ENCODE data around the gene CDR2L. TPM values are rescaled to one million over a fixed set of nuclear protein-coding genes. Genes with fewer than 3 reads are reported as not detected.

CDR2L gene
- 10 to 100 TPM in 2 of 4 donors, 1 to 10 TPM in 2; 8.5 to 23.2 (median 10.1) TPM for total RNA-seq

DNA sequence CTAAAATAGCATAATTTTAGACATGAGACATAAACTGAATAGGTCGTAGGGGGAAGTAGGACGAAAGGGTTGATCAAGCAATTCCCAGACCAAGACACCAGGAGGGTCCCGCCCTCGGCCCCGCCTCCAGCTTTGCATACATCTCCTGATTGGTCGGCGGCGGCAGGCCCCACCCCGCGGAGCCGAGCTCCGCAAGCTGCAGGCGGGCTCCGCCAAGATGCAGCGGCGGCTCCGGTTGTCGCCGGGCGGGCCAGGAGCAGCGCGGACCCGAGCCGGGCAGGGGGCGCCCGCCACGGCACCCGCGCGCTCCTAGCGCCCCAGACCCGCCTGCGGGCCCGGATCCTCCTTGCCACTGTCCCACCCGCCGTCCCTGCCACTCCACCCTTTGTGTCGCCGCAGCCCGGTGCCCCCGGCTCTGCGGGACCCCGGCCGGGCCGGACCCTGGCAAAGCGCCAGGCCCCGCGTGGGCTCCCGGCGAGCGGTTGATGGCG lies at the start of gene CDR2L:
Gene CDR2L, plus strand, starts transcription at position 215 of the 491 bp plus-strand sequence. CDS start 412 bp downstream, outside the sequence.
- ATAC-seq (ENCODE audit: low FRiP score), result peak; percentile 92
- TF ChIP-seq, protein P1, sequence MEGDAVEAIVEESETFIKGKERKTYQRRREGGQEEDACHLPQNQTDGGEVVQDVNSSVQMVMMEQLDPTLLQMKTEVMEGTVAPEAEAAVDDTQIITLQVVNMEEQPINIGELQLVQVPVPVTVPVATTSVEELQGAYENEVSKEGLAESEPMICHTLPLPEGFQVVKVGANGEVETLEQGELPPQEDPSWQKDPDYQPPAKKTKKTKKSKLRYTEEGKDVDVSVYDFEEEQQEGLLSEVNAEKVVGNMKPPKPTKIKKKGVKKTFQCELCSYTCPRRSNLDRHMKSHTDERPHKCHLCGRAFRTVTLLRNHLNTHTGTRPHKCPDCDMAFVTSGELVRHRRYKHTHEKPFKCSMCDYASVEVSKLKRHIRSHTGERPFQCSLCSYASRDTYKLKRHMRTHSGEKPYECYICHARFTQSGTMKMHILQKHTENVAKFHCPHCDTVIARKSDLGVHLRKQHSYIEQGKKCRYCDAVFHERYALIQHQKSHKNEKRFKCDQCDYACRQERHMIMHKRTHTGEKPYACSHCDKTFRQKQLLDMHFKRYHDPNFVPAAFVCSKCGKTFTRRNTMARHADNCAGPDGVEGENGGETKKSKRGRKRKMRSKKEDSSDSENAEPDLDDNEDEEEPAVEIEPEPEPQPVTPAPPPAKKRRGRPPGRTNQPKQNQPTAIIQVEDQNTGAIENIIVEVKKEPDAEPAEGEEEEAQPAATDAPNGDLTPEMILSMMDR (IDR thresholded peaks at IDR 0.05), result no peak
- DNase-seq (ENCODE audit: low spot score), result peak; percentile 93

DNA sequence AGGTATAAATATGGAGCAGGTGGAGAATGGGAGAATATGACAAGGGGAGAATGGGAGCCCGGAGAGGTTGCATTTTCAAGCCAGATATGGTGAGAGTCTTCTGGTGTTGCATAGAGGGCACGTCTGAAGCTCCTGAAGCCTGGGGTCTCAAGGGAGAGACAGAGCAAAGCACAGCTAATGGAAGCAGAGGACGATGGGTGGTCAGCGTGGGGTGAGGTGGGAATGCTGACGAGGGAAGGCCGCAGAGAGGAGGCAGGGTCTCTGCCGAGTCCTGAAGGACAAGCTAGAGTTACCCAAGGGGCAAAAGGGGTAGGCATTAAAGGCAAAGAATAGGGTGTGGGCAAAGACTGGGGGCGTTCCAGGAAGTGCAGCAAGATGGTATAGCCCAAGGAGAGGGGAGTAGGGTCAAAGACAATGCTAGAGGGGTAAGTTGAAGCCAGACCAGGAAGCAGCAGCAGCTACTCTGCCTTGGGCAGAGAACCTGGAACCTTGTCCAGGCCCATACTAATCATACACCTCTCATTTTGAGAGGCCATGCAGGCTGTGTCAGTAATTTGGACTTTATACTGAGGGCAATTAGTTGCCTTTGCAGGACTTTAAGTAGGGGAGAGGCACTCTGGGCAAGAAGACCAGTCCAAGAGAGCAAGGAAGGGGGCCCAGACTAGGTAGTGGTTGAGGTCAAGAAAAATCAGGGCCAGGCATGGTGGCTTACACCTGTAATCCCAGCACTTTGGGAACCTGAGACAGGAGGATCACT lies 49.1 kb upstream of the CDR2L start:
- DNase-seq (ENCODE audit: low spot score), result no peak
- TF ChIP-seq, protein P1 (IDR thresholded peaks at IDR 0.05), result no peak
- no peak for ATAC-seq (ENCODE audit: low FRiP score)

DNA sequence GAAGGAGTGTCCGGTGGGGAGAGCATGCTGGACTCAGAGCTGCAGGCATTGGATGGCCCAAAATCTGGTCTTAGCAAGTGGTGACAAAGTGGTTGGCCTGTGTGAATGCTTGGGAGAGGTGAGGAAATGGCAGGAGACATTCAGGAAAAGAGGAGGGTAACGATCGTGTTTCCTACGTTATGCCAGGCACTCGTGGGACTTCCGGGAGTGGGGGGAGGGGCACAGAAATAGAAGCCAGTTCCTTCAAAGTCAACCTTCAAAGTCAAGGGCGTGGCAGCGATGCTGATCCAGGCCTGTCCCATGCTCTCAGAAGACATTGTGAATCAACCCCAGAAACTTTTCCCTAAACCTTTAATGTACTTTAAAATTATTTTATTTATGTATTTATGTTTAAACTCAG lies 47.9 kb upstream of the CDR2L start:
- DNase-seq (ENCODE audit: low spot score) (no peak), ATAC-seq (ENCODE audit: low FRiP score) (no peak)
- TF ChIP-seq, protein P1 (IDR thresholded peaks at IDR 0.05), result no peak

DNA sequence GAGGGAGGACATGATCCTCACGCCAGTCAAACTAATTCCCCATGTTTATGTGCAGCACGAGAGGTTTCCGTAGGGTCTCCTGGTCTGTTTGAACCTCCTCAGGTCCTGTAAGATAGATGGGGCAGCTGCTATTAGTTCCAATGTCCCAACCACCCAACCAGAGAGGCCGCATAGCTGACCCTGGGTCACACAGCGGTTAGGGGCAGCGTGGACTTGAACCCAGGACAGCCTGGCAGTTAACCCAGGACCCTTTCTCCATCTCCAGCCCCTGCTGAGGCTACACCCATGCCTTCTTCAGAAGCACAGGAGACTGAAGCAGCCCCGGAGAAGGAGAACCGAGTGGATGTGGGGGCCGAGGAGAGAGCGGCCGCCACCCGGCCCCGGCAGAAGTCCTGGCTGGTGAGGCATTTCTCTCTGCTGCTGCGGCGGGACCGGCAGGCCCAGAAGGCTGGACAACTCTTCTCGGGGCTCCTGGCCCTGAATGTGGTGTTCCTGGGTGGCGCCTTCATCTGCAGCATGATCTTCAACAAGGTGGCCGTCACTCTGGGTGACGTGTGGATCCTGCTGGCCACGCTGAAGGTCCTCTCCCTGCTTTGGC lies 46.2 kb upstream of the CDR2L start:
- TF ChIP-seq, protein P1 (IDR thresholded peaks at IDR 0.05), result no peak
- DNase-seq (ENCODE audit: low spot score), result no peak
- no peak for ATAC-seq (ENCODE audit: low FRiP score)

DNA sequence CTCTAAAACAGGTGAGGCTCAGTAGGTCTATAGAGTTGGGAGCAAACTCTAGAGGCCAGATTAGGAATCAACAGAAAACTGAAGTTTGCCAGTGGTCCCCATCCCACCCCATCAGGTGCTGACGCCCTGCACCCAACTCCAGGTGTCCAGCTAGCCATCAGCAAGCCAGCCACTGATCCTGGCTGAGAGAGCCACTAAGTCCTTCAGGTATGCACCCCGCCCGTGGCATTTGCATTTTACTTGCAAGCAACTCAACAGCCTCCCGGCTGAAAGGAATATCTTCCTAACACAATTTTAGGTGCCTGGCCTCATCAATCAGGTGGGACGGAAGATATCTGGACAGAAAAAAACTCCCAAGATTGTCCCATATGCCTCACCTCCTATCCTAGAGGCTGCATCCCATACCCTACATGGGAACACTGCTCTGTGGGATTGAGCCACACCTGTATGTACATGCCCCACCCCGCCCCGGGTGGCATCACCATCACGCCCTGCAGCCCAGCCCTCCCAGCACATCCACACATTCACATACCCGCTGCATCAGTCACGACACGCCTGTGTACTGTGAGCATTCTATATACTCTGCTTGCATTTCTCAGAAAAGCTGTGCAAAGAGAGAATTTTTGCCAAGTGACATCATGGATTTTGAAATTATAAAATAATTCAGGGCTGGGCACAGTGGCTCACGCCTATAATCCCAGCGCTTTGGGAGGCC lies 43.5 kb upstream of the CDR2L start:
- no peak for DNase-seq (ENCODE audit: low spot score)
- ATAC-seq (ENCODE audit: low FRiP score), result no peak
- TF ChIP-seq, protein P1 (IDR thresholded peaks at IDR 0.05), result no peak

DNA sequence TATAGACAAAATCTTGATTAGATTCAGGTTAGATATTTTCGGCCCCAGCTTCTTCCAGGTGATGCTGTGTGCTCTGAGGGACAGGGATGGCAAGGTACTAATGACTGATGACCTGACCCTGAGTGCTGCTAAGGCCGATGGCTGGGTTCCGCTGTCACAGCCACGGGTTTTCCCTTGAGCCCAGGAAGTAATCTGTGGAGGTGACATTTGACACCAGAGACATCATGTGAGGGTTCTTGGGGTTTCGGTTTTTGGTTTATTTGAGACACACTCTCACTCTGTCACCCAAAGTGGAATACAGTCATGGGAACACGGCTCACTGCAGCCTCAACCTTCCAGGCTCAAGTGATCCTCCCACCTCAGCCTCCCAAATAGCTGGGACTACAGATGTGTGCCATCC lies 41.9 kb upstream of the CDR2L start:
- TF ChIP-seq, protein P1 (IDR thresholded peaks at IDR 0.05), result no peak
- no peak for ATAC-seq (ENCODE audit: low FRiP score)
- DNase-seq (ENCODE audit: low spot score), result no peak

All from omental fat pad (tissue), 4 donors.